ENCODE data around the gene GRP. TPM values are rescaled to one million over a fixed set of nuclear protein-coding genes. Genes with fewer than 3 reads are reported as not detected.

GRP gene
- total RNA-seq, 1 experiment from 2014 or later = not detected

DNA sequence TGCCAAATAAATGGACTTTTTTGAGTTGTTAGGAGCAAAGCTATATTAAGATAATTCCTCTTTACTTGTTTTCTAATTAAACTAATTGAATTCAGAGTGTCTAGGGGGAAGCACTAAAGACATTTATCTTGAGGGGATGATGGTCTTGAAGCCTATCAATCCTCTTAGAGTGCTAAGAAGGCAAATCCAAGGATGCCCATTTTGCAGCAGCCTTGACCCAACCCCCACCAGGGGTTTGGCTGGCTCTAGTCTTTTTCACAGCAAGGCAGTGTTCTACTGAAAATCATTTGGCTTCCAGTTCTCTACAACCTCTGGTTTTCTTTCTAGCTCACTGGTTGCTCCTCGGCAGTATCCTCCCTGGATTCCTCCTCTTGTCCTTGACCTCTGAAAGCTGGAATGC is 59.8 kb downstream of the GRP start:
- ChIA-PET RAD21 (ENCODE audit: low non-redundant PET in 1 of 2, low total read pairs in 2 of 2, uncharacterized antibody in 2 of 2, unreplicated experiment in 2 of 2) (no interaction called here), POLR2A (no interaction called here), CTCF (no interaction called here)
- Histone ChIP-seq H3K4me2 (ENCODE audit: low read length) (no peak overlapping the region), H2AFZ (ENCODE audit: low read depth, low read length, poor library complexity, severe bottlenecking) (no peak overlapping the region), H3K9ac (ENCODE audit: low read length) (no peak overlapping the region), H3K4me1 (ENCODE audit: control insufficient read depth in 1 of 2, insufficient read depth in 2 of 2, low read length in 2 of 2) (no peaks in the 10 kb centered on the region), H3K4me3 (replicated peaks in 1 of 2; ENCODE audit: low read depth in 1 of 2, low read length in 2 of 2) (no peak overlapping the region), H3K9me3 (ENCODE audit: control insufficient read depth in 1 of 2, insufficient read depth in 1 of 2, low read depth in 1 of 2, low read length in 2 of 2) (no peaks in the 10 kb centered on the region), H3K27ac (ENCODE audit: low read depth, low read length) (no peak overlapping the region), H4K20me1 (ENCODE audit: insufficient read depth) (no peaks in the 10 kb centered on the region), H3K79me2 (ENCODE audit: insufficient read depth, low read length) (no peaks in the 10 kb centered on the region), H3K9me2 (ENCODE audit: insufficient read depth) (no peaks in the 10 kb centered on the region), H3K27me3 (ENCODE audit: insufficient read depth, low read length) (peaks cover 74% of the 10 kb centered on the region), H3K36me3 (ENCODE audit: control insufficient read depth in 1 of 2, insufficient read depth in 2 of 2, low read length in 2 of 2) (no peaks in the 10 kb centered on the region)
- no peak for DNase-seq (ENCODE audit: low read depth, low spot score)
- ATAC-seq = no peak
- intact Hi-C loops (cut with micrococcal nuclease) = no loop called here
- no TSS peak for BruUV-seq (replicated peaks)
- TF ChIP-seq ELF1 (IDR thresholded peaks at IDR 0.05; ENCODE audit: borderline replicate concordance, low read depth) = no peak

Other genes with a start within 250 kb of the GRP start
- gene SEC11C, start 80.3 kb upstream of the GRP start, total RNA-seq (2021; ENCODE audit: unreplicated experiment) = 42.2 TPM
- gene RAX, start 53.3 kb downstream of the GRP start, total RNA-seq (2021; ENCODE audit: unreplicated experiment) = not detected
- not detected for gene CPLX4, start 98.5 kb downstream of the GRP start, total RNA-seq (2021; ENCODE audit: unreplicated experiment)
- 73.7 TPM for gene LMAN1, start 139.1 kb downstream of the GRP start, total RNA-seq (2021; ENCODE audit: unreplicated experiment)